CD4-positive, alpha-beta T cell treated with Interferon gamma for 1 hour (primary cell): ENCODE results near the gene HMGCS2.
"Not testable (repeated sequence)": the region's sequence is repeated elsewhere in the genome, so short reads cannot be mapped to it uniquely, and the experiment has no call there.

Source experiments
- DNase-seq: peaks from one replicate; pipeline ENCODE4 v3.0.0-alpha.2; 2020

Gene HMGCS2

DNA sequence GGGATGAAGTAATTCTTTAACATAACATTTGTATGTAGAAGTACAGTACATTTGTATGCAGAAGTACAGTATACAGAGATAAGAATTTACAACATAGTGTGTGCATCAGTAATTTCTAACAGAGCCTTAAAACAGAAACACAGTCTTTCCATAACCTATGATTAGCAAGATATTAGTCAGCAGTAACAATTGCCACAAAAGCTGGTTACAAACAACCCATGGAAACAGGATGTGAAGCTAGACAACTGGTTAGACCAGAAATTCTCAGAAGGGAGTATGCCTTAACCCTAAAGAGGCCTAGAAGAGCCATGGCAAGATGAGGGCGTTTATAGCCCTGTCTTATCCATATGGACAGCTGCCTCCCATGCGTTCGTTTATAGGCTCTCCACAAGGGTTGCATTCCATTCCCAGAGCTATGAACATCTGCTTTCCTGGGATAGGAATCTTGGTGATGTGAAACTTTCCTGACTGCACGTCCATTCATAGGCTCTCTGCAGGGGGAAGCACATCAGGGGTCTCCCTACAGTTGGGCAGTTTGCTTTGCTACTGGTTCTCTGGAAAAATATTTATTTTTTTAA, 17.9 kb upstream of the HMGCS2 start:
- not testable (repeated sequence) for DNase-seq

DNA sequence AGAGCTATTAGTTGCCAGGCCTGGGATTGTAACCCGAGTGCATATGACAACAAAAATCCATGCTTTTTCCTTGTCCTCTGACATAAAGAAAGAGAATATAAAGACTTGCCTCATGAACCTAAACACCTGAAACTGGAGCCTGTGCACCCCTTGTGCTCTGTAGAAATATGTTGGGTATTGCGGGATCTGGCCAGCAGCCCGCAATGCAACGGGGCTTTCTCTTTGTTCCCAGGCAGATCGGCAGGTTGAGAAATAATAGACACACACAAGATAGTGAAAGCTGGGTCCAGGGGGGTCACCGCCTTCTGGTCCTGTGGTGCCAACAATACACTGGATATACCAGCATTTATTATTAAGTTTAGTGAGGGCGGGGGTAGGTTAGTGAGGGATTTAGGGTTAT, 17.3 kb upstream of the HMGCS2 start:
- DNase-seq: not testable (repeated sequence)

GRCh38 chr1:119784191-119784781, 15.6 kb upstream of the HMGCS2 start:
- no peak for DNase-seq

DNA sequence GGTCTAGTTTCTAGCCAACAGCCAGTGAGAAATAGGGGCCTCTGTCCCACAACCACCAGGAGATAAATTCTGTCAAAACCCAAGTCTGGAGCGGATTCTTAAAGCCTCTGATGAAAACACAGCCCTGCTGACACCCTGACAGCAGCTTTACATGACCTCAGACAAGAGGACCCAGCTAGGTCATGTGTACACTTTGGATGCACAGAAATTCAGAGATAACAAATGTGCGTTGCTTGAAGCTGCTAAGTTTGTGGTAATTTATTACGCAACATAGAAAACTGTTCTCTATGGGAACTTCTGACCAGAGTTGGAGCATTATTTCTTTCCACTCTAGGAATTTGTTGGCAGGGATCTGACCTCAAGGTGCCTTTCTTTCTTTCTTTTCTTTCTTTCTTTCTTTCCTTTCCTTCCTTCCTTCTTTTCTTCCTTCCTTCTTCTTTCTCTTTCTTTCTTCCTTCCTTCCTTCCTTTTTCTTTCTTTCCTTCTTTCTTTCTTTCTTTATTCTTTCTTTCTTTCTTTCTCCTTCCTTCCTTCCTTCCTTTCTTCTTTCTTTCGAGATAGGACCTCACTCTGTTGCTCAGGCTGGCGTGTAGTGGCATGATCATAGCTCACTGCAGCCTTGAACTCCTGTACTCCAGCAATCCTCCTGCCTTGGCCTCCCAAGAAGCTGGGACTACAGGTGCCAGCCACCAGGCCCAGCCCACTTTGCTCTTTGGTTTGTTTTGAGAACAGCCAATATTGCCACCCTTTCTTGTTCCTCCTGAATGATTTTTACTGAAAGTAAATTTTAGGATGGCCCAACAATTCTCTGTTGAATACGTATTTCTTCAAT, 14.9 kb upstream of the HMGCS2 start:
- DNase-seq: no peak

DNA sequence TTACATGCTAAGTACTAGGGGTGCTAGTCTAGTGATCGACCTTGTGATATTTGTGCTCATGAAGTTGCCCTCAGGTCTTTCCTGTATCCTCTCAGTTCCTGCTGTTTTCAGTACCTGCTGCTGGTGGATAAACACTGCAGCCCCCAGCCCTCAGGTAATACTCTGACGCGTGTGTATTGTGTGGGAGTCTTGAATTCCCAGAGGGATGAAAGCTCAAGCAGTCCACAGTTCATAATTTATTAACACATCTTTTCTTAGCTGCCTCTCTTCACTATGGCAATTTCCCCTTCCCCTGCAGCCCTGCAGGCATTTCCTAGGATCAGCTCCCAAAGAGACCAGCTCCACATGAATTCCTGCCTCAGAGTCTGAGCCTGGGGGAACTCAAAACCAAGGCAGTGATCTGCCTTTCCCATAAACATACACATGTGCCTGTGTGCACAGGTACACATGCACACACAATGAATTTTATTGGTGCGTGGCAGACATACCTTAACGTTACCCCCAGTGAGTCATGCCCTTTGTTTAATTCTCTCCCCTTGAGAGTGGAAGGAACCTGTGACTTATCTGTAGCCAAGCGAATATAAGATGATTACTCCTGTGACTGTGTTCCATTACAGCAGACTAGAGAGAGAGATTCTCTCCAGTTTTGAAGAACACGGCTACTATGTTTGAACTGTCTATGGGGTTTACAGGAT, 14.1 kb upstream of the HMGCS2 start:
- DNase-seq: no peak

DNA sequence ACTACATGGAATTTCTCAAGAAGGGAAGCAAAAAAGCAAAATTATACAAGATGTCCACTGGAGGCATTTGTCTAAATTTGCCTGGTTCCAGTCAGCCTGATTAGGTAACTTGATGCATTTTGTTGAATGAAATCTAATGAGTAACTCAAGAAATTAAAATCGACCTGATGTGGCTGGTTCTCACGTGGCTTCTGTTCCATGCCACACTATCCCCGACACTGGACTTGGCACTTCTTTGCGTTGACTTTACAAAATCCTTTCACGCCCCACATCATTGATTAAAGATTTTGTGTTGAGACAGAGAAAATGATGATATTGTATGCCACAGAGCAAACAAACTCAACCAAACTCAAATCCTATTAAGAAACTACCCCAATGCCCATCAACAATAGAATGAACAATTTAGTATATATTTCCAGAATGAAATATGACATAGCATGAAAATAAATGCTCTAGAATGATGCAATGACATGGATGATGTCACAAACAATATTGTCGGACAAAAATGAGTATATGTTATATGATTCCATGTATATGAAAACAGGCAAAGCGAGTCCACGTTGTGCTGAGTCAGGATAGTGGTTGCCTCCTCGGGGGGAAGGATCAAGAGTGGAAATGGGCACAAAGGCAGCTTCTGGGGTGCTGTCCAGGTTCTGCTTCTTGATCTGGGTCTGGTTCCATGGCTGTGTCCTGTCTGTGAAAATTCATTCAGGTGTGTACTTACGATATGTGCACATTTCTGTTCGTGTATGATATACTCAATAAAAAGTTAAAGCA, 12.9 kb upstream of the HMGCS2 start:
- no peak for DNase-seq

DNA sequence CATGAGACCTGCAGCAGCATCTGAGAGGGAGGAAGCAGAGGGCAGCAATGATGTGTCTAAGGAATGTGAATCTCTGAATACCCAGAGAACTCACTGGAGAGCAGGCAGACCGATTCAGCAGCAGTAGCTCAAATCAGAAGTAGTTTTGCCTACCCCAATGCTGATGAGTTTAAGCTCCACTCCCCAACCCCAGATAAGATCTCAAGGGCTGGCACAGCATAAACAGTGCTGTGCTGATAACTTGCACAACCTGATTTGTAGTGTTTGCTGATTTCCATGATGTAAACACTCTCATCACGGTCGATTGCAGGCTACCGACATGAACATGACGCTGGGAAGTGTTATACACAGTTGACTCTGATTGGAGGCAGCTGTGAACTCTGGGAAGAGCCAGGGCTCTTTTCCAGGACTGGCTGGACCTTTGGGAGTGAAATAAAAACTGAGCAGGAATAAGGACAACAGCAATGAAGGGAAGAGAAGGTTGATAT, 11.2 kb upstream of the HMGCS2 start:
- no peak for DNase-seq

- DNase-seq: no peak
Observed at GRCh38 chr1:119778886-119779560, 10.3 kb upstream of the HMGCS2 start.

- DNase-seq: no peak
Observed at GRCh38 chr1:119778359-119778758, 9.7 kb upstream of the HMGCS2 start.

GRCh38 chr1:119774746-119775490, 6.2 kb upstream of the HMGCS2 start:
- no peak for DNase-seq

- DNase-seq: no peak
Observed at GRCh38 chr1:119773711-119774241, 5.1 kb upstream of the HMGCS2 start.

GRCh38 chr1:119772298-119772697, 3.6 kb upstream of the HMGCS2 start:
- DNase-seq: no peak

- no peak for DNase-seq
Observed at GRCh38 chr1:119771770-119772169, 3.1 kb upstream of the HMGCS2 start.

DNA sequence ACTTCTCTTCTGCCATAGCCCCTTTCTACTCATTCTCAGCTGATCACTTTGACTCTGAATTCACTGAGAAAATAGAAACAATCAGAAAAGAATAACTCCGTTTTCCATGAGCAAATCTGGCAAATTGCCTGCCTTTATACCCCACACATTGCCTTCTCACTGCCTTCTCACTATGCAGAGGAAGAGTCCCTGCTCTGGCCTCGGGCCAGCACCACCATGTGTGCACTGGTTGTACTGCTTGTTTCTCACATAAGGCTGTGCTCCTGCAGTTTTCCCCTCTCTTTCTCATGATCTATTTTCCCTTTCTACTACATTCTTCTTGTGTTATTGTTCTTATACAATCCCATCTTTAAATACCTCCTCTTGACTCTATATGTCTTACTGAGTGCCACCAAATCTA, 2.3 kb upstream of the HMGCS2 start:
- no peak for DNase-seq

- no peak for DNase-seq
Observed at GRCh38 chr1:119767486-119767885, 1.2 kb downstream of the HMGCS2 start.

GRCh38 chr1:119766374-119766794, 2.3 kb downstream of the HMGCS2 start:
- DNase-seq: no peak

DNA sequence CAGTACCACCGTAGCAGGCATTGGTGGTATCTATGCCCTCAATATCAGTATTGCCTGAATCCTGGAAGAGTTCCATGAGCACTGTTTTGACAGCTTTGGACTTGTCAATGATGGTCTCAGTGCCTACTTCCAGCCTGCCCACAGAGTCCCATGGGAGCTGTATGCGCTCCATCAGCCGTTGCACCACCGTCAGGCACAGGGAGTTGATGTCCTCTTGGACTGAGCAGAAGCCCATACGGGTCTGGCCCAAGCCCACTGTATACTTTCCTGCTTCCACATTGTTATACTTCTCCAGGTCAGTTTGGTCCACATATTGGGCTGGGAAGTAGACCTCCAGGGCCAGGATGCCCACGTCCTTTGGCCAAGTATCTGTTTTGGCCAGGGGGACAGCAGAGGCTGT, 4.5 kb downstream of the HMGCS2 start:
- DNase-seq: no peak

DNA sequence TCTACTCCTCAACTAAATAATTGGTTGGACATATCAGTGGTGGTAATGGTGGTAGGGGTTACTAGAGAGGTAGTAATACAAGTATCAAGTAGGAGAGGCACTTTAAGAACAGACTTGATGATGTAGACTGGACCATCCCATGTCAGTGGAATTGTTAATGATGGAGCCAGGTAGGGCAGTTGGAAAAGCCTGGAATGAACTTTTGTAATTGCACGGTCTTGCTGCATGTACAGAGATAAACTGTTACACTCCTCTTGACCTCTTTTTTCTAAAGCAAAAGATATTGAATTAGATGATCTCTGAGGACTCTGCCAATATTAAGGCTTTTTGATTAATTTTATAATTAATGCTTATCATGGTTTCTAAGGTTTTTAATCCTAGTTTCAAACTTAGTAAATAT, 5.8 kb downstream of the HMGCS2 start:
- DNase-seq: no peak

DNA sequence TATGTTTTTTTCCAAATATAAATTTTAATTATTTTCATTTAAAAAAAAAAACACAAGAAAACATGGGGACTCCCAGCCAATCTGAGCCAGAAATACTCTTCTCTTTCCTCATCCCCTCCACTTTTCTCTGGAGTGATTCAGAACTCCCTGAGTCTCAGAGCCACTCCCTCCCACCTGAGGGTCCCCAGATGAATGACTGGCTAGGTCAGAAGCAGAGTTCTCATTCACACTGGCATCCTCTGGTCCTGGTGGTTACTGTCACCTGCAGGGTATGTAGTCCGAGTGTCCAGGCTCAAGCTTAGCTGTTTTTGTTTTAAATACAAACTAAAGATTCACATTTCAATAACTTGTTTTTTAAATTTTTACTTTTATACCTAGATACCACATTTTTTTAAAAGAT, 6.3 kb downstream of the HMGCS2 start:
- no peak for DNase-seq

DNA sequence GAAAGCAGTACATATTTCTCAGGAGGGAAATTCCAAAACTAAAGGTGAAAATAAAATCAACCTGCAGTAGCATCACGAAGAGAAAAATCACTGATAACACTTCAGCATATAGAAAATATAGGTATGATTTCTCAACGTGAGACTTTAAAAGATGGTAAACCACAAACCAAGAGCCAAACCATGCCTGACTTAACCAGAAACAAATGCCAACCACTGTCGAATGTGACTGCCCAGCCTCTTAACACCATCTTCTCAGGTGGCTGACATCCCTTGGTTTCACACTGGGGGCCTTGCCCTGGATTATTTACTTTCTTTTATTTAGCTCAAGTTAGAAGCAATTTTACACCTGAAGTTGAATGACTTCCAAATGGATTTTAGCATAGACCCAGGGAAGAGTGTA, 10.1 kb downstream of the HMGCS2 start:
- no peak for DNase-seq

- no peak for DNase-seq
Observed at GRCh38 chr1:119752592-119752991, 16.1 kb downstream of the HMGCS2 start.
